HCT116 (cell line): ENCODE measurements around the gene INTS6L. TPM values are rescaled to one million over a fixed set of nuclear protein-coding genes. Genes with fewer than 3 reads are reported as not detected.

Experiments used
- ATAC-seq: fragments of 200-7000 bp; cut with Tn5 transposase; 2 replicates; pipeline ENCODE4 v1.9.1; 2020; ENCODE audit warnings: mild to moderate bottlenecking, moderate library complexity
- BruUV-seq: library from RNA; stranded (reverse); fragments of 400-500 nt; replicated peaks from 2 replicates; lab custom pipeline; 2021; lab: Mats Ljungman, UMichigan
- CTCF ChIA-PET: fragments of 300-600 bp; sonication (Branson Sonifier 250); formaldehyde crosslinking; loops from one replicate; lab custom pipeline; 2021; ENCODE audit warnings: antibody characterized with exemption; lab: Charles Lee
- POLR2A ChIA-PET: fragments of 300-600, 350-600 bp; sonication (Branson Sonifier 250); formaldehyde crosslinking; loops from one replicate; lab custom pipeline; 2021; ENCODE audit warnings: antibody characterized with exemption; lab: Charles Lee
- RAD21 ChIA-PET, 2 experiments: fragments of 300-600 bp; sonication (Branson Sonifier 250); formaldehyde crosslinking; loops; one replicate each; lab custom pipeline; 2023; ENCODE audit warnings: low total read pairs in 2 of 2; ENCODE audit not compliant: uncharacterized antibody in 2 of 2, unreplicated experiment in 2 of 2, low non-redundant PET in 1 of 2; lab: Charles Lee
- DNase-seq: peaks from one replicate; pipeline ENCODE4 v3.0.0-alpha.2; 2010; ENCODE audit warnings: low read depth, low spot score
- H2AFZ ChIP-seq: fragments of 200-600 bp; shearing (Covaris generic), sonication (generic); 2 replicates; pipeline ENCODE4 v1.6.1; 2017; ENCODE audit warnings: low read depth, mixed run types, mixed read lengths, antibody characterized with exemption, low read length; ENCODE audit not compliant: poor library complexity, severe bottlenecking
- H3K27ac ChIP-seq: 2 replicates; pipeline ENCODE4 v1.5.1; 2012; ENCODE audit warnings: low read depth, low read length
- H3K27me3 ChIP-seq: fragments of 200-600 bp; sonication (generic); 2 replicates; pipeline ENCODE4 v1.6.1; 2016; ENCODE audit warnings: mixed run types, low read length, mixed read lengths; ENCODE audit not compliant: insufficient read depth
- H3K36me3 ChIP-seq, 2 experiments: fragments of 200-500 bp in 1 of 2; fragments of 200-600 bp in 1 of 2; sonication (Bioruptor generic) in 1 of 2; sonication (generic) in 1 of 2; 2 replicates each; pipeline versions ENCODE4 v1.5.1 to v1.6.1; 2014 to 2016; ENCODE audit warnings: low read length in 2 of 2, inconsistent platforms in 1 of 2, mixed read lengths in 1 of 2, mixed run types in 1 of 2; ENCODE audit not compliant: insufficient read depth in 2 of 2, control insufficient read depth in 1 of 2
- H3K4me1 ChIP-seq, 2 experiments: fragments of 200-600 bp in 1 of 2; sonication (generic) in 1 of 2; 2 replicates each; pipeline versions ENCODE4 v1.5.1 to v1.6.1; 2012 to 2017; ENCODE audit warnings: low read length in 2 of 2, inconsistent platforms in 1 of 2, mild to moderate bottlenecking in 1 of 2, mixed read lengths in 1 of 2, mixed run types in 1 of 2, moderate library complexity in 1 of 2; ENCODE audit not compliant: insufficient read depth in 2 of 2, control insufficient read depth in 1 of 2
- H3K4me2 ChIP-seq: fragments of 200-600 bp; sonication (generic); 2 replicates; pipeline ENCODE4 v1.6.1; 2017; ENCODE audit warnings: mixed run types, low read length, mixed read lengths
- H3K4me3 ChIP-seq, 2 experiments: fragments of 200-600 bp in 1 of 2; sonication (generic) in 1 of 2; replicated peaks in 1 of 2; 2 replicates each; pipeline ENCODE4 v1.5.1; 2011 to 2016; ENCODE audit warnings: low read length in 2 of 2, control low read depth in 1 of 2, low read depth in 1 of 2, mild to moderate bottlenecking in 1 of 2, mixed read lengths in 1 of 2, mixed run types in 1 of 2
- H3K79me2 ChIP-seq: fragments of 200-600 bp; sonication (generic); 2 replicates; pipeline ENCODE4 v1.6.1; 2017; ENCODE audit warnings: mild to moderate bottlenecking, mixed run types, low read length, moderate library complexity, mixed read lengths; ENCODE audit not compliant: insufficient read depth
- H3K9ac ChIP-seq: fragments of 200-600 bp; sonication (generic); 2 replicates; pipeline ENCODE4 v1.6.1; 2016; ENCODE audit warnings: low read length, mixed read lengths
- H3K9me2 ChIP-seq: fragments of 200-600 bp; sonication (generic), shearing (Covaris generic); 2 replicates; pipeline ENCODE4 v1.6.1; 2017; ENCODE audit warnings: mixed run types, mild to moderate bottlenecking, moderate library complexity; ENCODE audit not compliant: insufficient read depth
- H3K9me3 ChIP-seq, 2 experiments: fragments of 200-500 bp in 1 of 2; fragments of 200-600 bp in 1 of 2; sonication (Bioruptor generic) in 1 of 2; sonication (generic) in 1 of 2; 2 replicates each; pipeline ENCODE4 v1.6.1; 2014 to 2017; ENCODE audit warnings: low read length in 2 of 2, mixed read lengths in 2 of 2, inconsistent platforms in 1 of 2, low read depth in 1 of 2, mild to moderate bottlenecking in 1 of 2, mixed run types in 1 of 2, moderate library complexity in 1 of 2; ENCODE audit not compliant: control insufficient read depth in 1 of 2, insufficient read depth in 1 of 2
- H4K20me1 ChIP-seq: fragments of 200-600 bp; sonication (generic), shearing (Covaris generic); 2 replicates; pipeline ENCODE4 v1.6.1; 2017; ENCODE audit warnings: mixed run types, mild to moderate bottlenecking, moderate library complexity; ENCODE audit not compliant: insufficient read depth
- CBX3 ChIP-seq: IDR thresholded peaks from 2 replicates; pipeline ENCODE4 v1.6.1; 2012; ENCODE audit warnings: low read depth
- EGR1 ChIP-seq: IDR thresholded peaks from 2 replicates; pipeline ENCODE4 v1.6.1; 2012; ENCODE audit warnings: low read depth
- ELF1 ChIP-seq: IDR thresholded peaks from 2 replicates; pipeline ENCODE4 v1.6.1; 2012; ENCODE audit warnings: low read depth, borderline replicate concordance
- EZH2 ChIP-seq: fragments of 200-600 bp; sonication (generic); IDR thresholded peaks from 2 replicates; pipeline ENCODE4 v1.6.1; 2017; ENCODE audit warnings: antibody characterized with exemption, mixed run types
- JUND ChIP-seq: IDR thresholded peaks from 2 replicates; pipeline ENCODE4 v1.6.1; 2012
- POLR2A ChIP-seq: IDR thresholded peaks from 2 replicates; pipeline ENCODE4 v1.7.0; 2011; ENCODE audit warnings: borderline replicate concordance; ENCODE audit not compliant: insufficient read depth, insufficient read length; ENCODE audit errors: extremely low read depth
- POLR2AphosphoS5 ChIP-seq: IDR thresholded peaks from 2 replicates; pipeline ENCODE4 v1.6.1; 2011; ENCODE audit warnings: mild to moderate bottlenecking, low read depth, low read length, moderate library complexity
- RAD21 ChIP-seq: IDR thresholded peaks from 2 replicates; pipeline ENCODE4 v1.6.1; 2012; ENCODE audit warnings: low read depth, mild to moderate bottlenecking
- SIN3A ChIP-seq: IDR thresholded peaks from 2 replicates; pipeline ENCODE4 v1.6.1; 2012; ENCODE audit warnings: low read depth
- ZFX ChIP-seq: fragments of 450-650 bp; IDR thresholded peaks from 2 replicates; pipeline ENCODE4 v1.6.1; 2017
- ZNF274 ChIP-seq: fragments of 200-500 bp; sonication (Bioruptor generic); IDR thresholded peaks from 2 replicates; pipeline ENCODE4 v1.6.1; 2014; ENCODE audit warnings: mild to moderate bottlenecking, low read depth, low read length, inconsistent platforms
- intact Hi-C: fragments of 100-400 bp; cut with micrococcal nuclease; formaldehyde crosslinking; loops from 2 replicates; pipeline ENCODE4 v1.10.0; 2022
- total RNA-seq: library from RNA; stranded (reverse); gene quantifications from one replicate; pipeline ENCODE4 v1.2.1, GENCODE V29; 2021; ENCODE audit not compliant: unreplicated experiment
- TF ChIP-seq, protein P1 (sequence below): IDR thresholded peaks from 2 replicates; pipeline ENCODE4 v1.6.1; 2012
- TF ChIP-seq, protein P2 (sequence below): IDR thresholded peaks from 2 replicates; pipeline ENCODE4 v1.6.1; 2012; ENCODE audit warnings: low read depth
- TF ChIP-seq, protein P3 (sequence below), 3 experiments: fragments of 200-600 bp in 1 of 3; sonication (generic) in 1 of 3; IDR thresholded peaks in 2 of 3; conservative IDR thresholded peaks in 1 of 3; 2 replicates each; pipeline ENCODE4 v1.5.1; 2012 to 2017; ENCODE audit warnings: low read depth in 2 of 3, low read length in 2 of 3, antibody characterized with exemption in 1 of 3, borderline replicate concordance in 1 of 3, control low read depth in 1 of 3, mild to moderate bottlenecking in 1 of 3, mixed read lengths in 1 of 3, mixed run types in 1 of 3, moderate library complexity in 1 of 3; ENCODE audit not compliant: insufficient read depth in 1 of 3

The INTS6L gene
- total RNA-seq, 1 experiment from 2014 or later, result 3.6 TPM

DNA sequence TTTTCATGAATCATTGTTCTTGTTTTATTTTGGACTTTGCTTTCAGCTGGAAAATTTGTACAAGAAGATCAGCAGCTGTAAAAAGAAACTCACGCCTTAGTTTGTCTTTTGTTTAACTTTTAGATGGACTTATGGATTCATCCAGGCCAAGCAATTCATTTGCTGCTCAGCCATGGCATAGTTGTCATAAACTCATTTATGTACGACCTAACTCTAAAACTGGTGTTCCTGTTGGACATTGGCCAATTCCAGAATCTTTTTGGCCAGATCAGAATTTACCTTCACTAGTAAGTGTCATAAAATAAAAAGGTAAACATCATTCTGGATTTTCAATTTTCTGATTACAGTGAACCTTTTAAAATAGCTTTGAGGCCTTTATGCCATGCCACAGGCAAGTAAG, 29.1 kb downstream of the INTS6L start:
- H3K36me3 ChIP-seq, result no peaks in the 10 kb centered on the region
- H3K4me2 ChIP-seq, result no peak overlapping the region
- ATAC-seq (no peak), DNase-seq (no peak)
- H3K9me3 ChIP-seq, result no peaks in the 10 kb centered on the region
- TF ChIP-seq EZH2, result no peak
- no peak for TF ChIP-seq JUND
- TF ChIP-seq CBX3, result no peak
- TF ChIP-seq ZFX, result no peak
- TF ChIP-seq POLR2AphosphoS5, result no peak
- TF ChIP-seq POLR2A, result no peak
- TF ChIP-seq, protein P1, sequence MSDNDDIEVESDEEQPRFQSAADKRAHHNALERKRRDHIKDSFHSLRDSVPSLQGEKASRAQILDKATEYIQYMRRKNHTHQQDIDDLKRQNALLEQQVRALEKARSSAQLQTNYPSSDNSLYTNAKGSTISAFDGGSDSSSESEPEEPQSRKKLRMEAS, result no peak
- no peak for TF ChIP-seq ELF1
- TF ChIP-seq EGR1, result no peak
- no peak for TF ChIP-seq ZNF274
- no peak for TF ChIP-seq SIN3A
- TF ChIP-seq, protein P2, sequence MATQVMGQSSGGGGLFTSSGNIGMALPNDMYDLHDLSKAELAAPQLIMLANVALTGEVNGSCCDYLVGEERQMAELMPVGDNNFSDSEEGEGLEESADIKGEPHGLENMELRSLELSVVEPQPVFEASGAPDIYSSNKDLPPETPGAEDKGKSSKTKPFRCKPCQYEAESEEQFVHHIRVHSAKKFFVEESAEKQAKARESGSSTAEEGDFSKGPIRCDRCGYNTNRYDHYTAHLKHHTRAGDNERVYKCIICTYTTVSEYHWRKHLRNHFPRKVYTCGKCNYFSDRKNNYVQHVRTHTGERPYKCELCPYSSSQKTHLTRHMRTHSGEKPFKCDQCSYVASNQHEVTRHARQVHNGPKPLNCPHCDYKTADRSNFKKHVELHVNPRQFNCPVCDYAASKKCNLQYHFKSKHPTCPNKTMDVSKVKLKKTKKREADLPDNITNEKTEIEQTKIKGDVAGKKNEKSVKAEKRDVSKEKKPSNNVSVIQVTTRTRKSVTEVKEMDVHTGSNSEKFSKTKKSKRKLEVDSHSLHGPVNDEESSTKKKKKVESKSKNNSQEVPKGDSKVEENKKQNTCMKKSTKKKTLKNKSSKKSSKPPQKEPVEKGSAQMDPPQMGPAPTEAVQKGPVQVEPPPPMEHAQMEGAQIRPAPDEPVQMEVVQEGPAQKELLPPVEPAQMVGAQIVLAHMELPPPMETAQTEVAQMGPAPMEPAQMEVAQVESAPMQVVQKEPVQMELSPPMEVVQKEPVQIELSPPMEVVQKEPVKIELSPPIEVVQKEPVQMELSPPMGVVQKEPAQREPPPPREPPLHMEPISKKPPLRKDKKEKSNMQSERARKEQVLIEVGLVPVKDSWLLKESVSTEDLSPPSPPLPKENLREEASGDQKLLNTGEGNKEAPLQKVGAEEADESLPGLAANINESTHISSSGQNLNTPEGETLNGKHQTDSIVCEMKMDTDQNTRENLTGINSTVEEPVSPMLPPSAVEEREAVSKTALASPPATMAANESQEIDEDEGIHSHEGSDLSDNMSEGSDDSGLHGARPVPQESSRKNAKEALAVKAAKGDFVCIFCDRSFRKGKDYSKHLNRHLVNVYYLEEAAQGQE, result no peak
- no peak for TF ChIP-seq RAD21
- TF ChIP-seq, protein P3, sequence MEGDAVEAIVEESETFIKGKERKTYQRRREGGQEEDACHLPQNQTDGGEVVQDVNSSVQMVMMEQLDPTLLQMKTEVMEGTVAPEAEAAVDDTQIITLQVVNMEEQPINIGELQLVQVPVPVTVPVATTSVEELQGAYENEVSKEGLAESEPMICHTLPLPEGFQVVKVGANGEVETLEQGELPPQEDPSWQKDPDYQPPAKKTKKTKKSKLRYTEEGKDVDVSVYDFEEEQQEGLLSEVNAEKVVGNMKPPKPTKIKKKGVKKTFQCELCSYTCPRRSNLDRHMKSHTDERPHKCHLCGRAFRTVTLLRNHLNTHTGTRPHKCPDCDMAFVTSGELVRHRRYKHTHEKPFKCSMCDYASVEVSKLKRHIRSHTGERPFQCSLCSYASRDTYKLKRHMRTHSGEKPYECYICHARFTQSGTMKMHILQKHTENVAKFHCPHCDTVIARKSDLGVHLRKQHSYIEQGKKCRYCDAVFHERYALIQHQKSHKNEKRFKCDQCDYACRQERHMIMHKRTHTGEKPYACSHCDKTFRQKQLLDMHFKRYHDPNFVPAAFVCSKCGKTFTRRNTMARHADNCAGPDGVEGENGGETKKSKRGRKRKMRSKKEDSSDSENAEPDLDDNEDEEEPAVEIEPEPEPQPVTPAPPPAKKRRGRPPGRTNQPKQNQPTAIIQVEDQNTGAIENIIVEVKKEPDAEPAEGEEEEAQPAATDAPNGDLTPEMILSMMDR (IDR thresholded peaks at IDR 0.05 in 2 of 3, conservative IDR thresholded peaks at IDR 0.05 in 1 of 3; ENCODE audit: borderline replicate concordance in 1 of 3, insufficient read depth in 1 of 3, low read depth in 2 of 3, low read length in 2 of 3), result no peak
- BruUV-seq, result no TSS peak
- no peaks in the 10 kb centered on the region for H3K27me3 ChIP-seq
- no peaks in the 10 kb centered on the region for H3K4me1 ChIP-seq
- ChIA-PET POLR2A (no interaction called here), CTCF (no interaction called here), RAD21 (no interaction called here)
- no peak overlapping the region for H3K4me3 ChIP-seq
- H3K79me2 ChIP-seq, result no peaks in the 10 kb centered on the region
- no peak overlapping the region for H3K9ac ChIP-seq
- no peak overlapping the region for H3K27ac ChIP-seq
- no peak overlapping the region for H2AFZ ChIP-seq
- intact Hi-C loops, result no loop called here
- no peaks in the 10 kb centered on the region for H4K20me1 ChIP-seq
- H3K9me2 ChIP-seq, result no peaks in the 10 kb centered on the region
